ENCODE results near the gene BRCA2. TPM values are rescaled to one million over a fixed set of nuclear protein-coding genes. Genes with fewer than 3 reads are reported as not detected.

The BRCA2 gene
- total RNA-seq, 5 donors from 2014 or later (not counting 1 experiment from before 2014, with no cell fraction given), result 2.2 to 4.7 (median 3.1) TPM

DNA sequence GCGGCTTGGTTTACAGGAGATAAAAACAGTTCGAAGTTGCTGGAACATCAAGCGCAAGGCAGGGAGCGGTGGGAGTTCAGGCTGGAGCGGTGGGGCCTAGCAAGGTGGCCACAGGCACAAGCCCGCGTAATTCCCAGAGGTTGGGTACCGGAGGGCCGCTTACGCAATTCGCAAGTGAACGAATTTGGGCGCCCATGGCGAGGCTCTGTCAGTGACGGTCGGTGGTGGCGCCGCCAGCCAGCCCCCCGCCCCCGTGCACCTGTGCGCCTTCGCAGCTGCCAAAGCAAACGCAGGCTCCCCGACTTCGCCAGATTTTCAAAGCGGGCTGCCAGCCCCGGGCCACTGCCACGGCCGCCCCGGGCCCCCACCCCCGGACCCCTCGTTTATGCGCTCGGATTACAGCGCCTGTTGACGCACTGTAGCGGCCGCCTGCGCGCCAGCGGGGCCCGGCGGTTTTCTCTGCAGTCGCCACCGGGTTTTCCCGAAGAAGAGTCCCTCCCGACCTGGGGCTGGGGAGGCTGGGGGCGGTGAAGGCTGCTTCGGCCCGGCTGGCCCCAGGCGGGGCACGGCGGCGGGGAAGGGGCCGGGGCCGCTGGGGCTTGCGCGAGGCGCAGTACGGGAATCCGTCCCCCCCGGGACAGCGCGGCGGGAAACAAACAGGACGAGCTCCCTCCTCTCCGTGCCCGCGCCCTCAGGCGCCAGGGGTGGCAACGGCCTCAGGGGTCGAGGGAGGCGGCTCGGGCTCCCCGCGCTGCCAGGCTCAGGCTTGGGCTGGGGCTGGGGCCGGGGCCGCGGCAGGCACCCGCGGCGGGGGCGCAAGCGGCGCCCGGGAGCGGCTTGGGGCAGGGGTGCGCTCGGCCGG, 111.9 kb downstream of the BRCA2 start:
- Mint-ChIP-seq H3K36me3 (peaks cover 21% of the 10 kb centered on the region), H3K27ac (peak overlapping the region; percentile 94 to 96), H3K27me3 (no peaks in the 10 kb centered on the region), H3K9me3 (no peaks in the 10 kb centered on the region), H3K4me1 (peaks cover 44 to 49% (median 48%) of the 10 kb centered on the region in 3 donors), H3K4me3 (peak overlapping the region; percentile 88 to 99 (median 90))
- Histone ChIP-seq H3K27me3 (replicated peaks in 1 of 2; ENCODE audit: control insufficient read depth in 2 of 2, extremely low read depth in 1 of 2, insufficient read depth in 2 of 2, low read length in 1 of 2) (no peaks in the 10 kb centered on the region), H3K36me3 (ENCODE audit: control insufficient read depth in 2 of 2, extremely low read depth in 1 of 2, insufficient read depth in 1 of 2, low read length in 1 of 2) (peaks cover 0 to 3% of the 10 kb centered on the region in 2 donors), H3K4me3 (ENCODE audit: control insufficient read depth in 1 of 2, extremely low read depth in 1 of 2, low read length in 1 of 2) (peak overlapping the region; percentile 80 to 90), H3K9me3 (no peaks in the 10 kb centered on the region), H3K27ac (ENCODE audit: low read length) (peak overlapping the region; percentile 95), H3K4me1 (ENCODE audit: control insufficient read depth in 1 of 2, extremely low read depth in 1 of 2, insufficient read depth in 2 of 2, low read length in 2 of 2) (peaks cover 11 to 40% of the 10 kb centered on the region in 2 experiments)
- DNase-seq, result peak; percentile 28 to 77 (median 66)
- ChIA-PET CTCF (interaction anchor here in 1 of 2 donors (1.0 to 1.5 kb wide), 3 partner anchors 12 to 154 kb away, joined by 3 to 5 read pairs (median 4); no protein-coding TSS in a partner anchor), POLR2A (interaction anchor here (0.6 to 2.1 kb wide), 6 partner anchors 11 to 1116 kb away, joined by 3 to 7 read pairs (median 4); partner anchors contain the start of genes BRCA2 (in 1 of the 2), PDS5B (in 1 of the 2) and ZAR1L (in 1 of the 2))
- WGBS (ENCODE audit: insufficient coverage), result under 1% methylated on average over 89 of the region's 90 CpGs
- ATAC-seq (replicated peaks in 1 of 4), result peak; percentile 47 to 54 (median 50)

DNA sequence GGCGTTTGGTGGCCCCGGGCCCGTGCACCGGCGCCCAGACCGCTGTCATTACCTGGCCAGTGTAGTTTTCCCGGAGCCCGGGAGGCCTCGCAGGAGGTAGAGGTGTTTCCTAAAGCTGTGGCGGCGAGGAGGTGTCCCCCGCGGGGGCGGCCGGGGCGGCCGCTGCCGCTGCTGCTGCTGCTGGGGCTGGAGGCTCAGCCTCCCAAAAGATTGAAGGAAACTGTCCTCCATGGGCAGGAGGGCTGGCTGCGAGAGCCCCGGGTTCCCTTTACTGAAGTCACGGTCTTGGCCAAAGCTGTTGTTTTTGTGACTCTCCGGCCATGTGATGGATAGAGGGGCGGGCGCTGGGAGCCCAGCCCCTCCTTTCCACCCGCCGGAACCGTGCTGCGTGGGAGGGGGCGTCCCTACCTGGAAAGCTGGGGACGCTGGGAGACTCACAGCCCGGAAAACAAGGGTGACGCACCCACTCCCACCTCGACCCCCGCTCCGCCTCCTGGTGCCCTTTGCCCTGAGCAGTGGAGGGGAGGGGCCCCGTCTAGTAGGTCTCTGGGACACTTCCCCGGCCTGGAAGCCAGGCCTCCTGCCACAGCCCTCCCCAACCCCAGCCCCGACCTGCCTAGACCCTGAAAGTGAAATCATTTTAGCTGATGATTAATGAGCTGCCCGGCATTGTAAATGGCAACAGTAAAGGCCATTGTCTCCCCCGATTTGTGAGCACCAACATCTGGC, 112.7 kb downstream of the BRCA2 start, which contains the start of gene N4BP2L1:
N4BP2L1 (minus strand) TSS at position 279 of the 729 bp plus-strand sequence; CDS start at position 231, 48 bp downstream.
- no peaks in the 10 kb centered on the region for H3K36me3 ChIP-seq (ENCODE audit: control insufficient read depth in 2 of 2, extremely low read depth in 1 of 2, insufficient read depth in 1 of 2, low read length in 1 of 2)
- Mint-ChIP-seq H3K27ac (peak within 1 kb of the TSS; percentile 96), H3K27me3 (no peaks in the 10 kb centered on the region), H3K9me3 (no peaks in the 10 kb centered on the region), H3K36me3 (peaks cover 20% of the 10 kb centered on the region), H3K4me3 (peak within 1 kb of the TSS; percentile 88 to 99 (median 92)), H3K4me1 (peaks cover 39 to 42% (median 41%) of the 10 kb centered on the region in 3 donors)
- DNase-seq (peak; percentile 45 to 87 (median 80)), ATAC-seq (replicated peaks in 1 of 4) (peak; percentile 60 to 77 (median 62))
- no peaks in the 10 kb centered on the region for H3K9me3 ChIP-seq
- H3K27me3 ChIP-seq (replicated peaks in 1 of 2; ENCODE audit: control insufficient read depth in 2 of 2, extremely low read depth in 1 of 2, insufficient read depth in 2 of 2, low read length in 1 of 2), result no peaks in the 10 kb centered on the region
- H3K27ac ChIP-seq (ENCODE audit: low read length), result peak within 1 kb of the TSS; percentile 95
- peaks cover 11 to 40% of the 10 kb centered on the region in 2 experiments for H3K4me1 ChIP-seq (ENCODE audit: control insufficient read depth in 1 of 2, extremely low read depth in 1 of 2, insufficient read depth in 2 of 2, low read length in 2 of 2)
- ChIA-PET POLR2A (interaction anchor here (0.6 to 2.1 kb wide), 14 partner anchors 11 to 1284 kb away, joined by 3 to 7 read pairs (median 4); partner anchors contain the start of genes BRCA2 (in 2 of the 2), N4BP2L2 (in 2 of the 2), ZAR1L (in 2 of the 2) and PDS5B (in 1 of the 2)), CTCF (interaction anchor here (0.6 to 1.5 kb wide), 6 partner anchors 13 to 153 kb away, joined by 3 to 6 read pairs (median 4); no protein-coding TSS in a partner anchor)
- under 1% methylated on average over 22 of the region's 40 CpGs for WGBS (ENCODE audit: insufficient coverage)
- H3K4me3 ChIP-seq (ENCODE audit: control insufficient read depth in 1 of 2, extremely low read depth in 1 of 2, low read length in 1 of 2), result peak within 1 kb of the TSS; percentile 80 to 90

GRCh38 chr13:32428581-32429432, 113.5 kb downstream of the BRCA2 start:
- ChIA-PET POLR2A (interaction anchor here (0.6 to 2.1 kb wide), 11 partner anchors 10 to 1285 kb away, joined by 3 to 7 read pairs (median 4); partner anchors contain the start of genes N4BP2L2 (in 2 of the 2), BRCA2 (in 1 of the 2) and ZAR1L (in 1 of the 2)), CTCF (interaction anchor here (0.6 to 1.5 kb wide), 6 partner anchors 14 to 152 kb away, joined by 3 to 6 read pairs (median 4); no protein-coding TSS in a partner anchor)
- ATAC-seq (replicated peaks in 1 of 4), result no peak
- Mint-ChIP-seq H3K36me3 (peaks cover 15% of the 10 kb centered on the region), H3K4me3 (peak overlapping the region; percentile 84 to 99 (median 92)), H3K4me1 (peaks cover 33 to 35% (median 34%) of the 10 kb centered on the region in 3 donors), H3K9me3 (no peaks in the 10 kb centered on the region), H3K27me3 (no peaks in the 10 kb centered on the region), H3K27ac (peak overlapping the region; percentile 92 to 96)
- H3K4me1 ChIP-seq (ENCODE audit: control insufficient read depth in 1 of 2, extremely low read depth in 1 of 2, insufficient read depth in 2 of 2, low read length in 2 of 2), result peaks cover 10 to 39% of the 10 kb centered on the region in 2 experiments
- peak overlapping the region; percentile 33 to 80 for H3K4me3 ChIP-seq (ENCODE audit: control insufficient read depth in 1 of 2, extremely low read depth in 1 of 2, low read length in 1 of 2)
- H3K36me3 ChIP-seq (ENCODE audit: control insufficient read depth in 2 of 2, extremely low read depth in 1 of 2, insufficient read depth in 1 of 2, low read length in 1 of 2), result no peaks in the 10 kb centered on the region
- no peaks in the 10 kb centered on the region for H3K9me3 ChIP-seq
- H3K27ac ChIP-seq (ENCODE audit: low read length), result peak overlapping the region; percentile 95
- 36% methylated on average over 4 of the region's 9 CpGs for WGBS (ENCODE audit: insufficient coverage)
- H3K27me3 ChIP-seq (replicated peaks in 1 of 2; ENCODE audit: control insufficient read depth in 2 of 2, extremely low read depth in 1 of 2, insufficient read depth in 2 of 2, low read length in 1 of 2), result no peaks in the 10 kb centered on the region
- DNase-seq, result peak in 2 of 35 experiments; percentile 11 to 24

DNA sequence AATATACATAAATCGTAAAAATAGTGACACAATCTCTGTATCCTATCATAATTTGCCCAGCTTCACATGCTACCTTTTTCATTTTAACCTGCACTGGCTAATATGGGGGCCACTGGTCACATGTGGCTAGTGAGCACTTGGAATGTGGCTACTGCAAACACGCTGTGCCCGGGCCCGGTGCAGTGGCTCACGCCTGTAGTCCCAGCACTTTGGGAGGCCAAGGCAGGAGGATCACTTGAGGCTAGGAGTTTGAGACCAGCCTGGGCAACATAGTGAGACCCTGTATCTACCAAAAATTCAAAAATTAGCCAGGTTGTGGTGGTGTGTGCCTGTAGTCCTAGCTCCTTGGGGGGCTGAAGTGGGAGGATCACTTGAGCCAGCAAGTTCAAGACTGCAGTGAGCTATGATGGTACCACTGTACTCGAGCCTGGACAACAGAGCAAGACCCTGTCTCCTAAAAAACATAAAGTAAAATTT, 114.2 kb downstream of the BRCA2 start:
- ATAC-seq (replicated peaks in 1 of 4) (no peak), DNase-seq (no peak)
- Histone ChIP-seq H3K27ac (ENCODE audit: low read length) (peak overlapping the region; percentile 95), H3K4me3 (ENCODE audit: control insufficient read depth in 1 of 2, extremely low read depth in 1 of 2, low read length in 1 of 2) (no peak overlapping the region), H3K9me3 (no peaks in the 10 kb centered on the region), H3K36me3 (ENCODE audit: control insufficient read depth in 2 of 2, extremely low read depth in 1 of 2, insufficient read depth in 1 of 2, low read length in 1 of 2) (no peaks in the 10 kb centered on the region), H3K27me3 (replicated peaks in 1 of 2; ENCODE audit: control insufficient read depth in 2 of 2, extremely low read depth in 1 of 2, insufficient read depth in 2 of 2, low read length in 1 of 2) (no peaks in the 10 kb centered on the region), H3K4me1 (ENCODE audit: control insufficient read depth in 1 of 2, extremely low read depth in 1 of 2, insufficient read depth in 2 of 2, low read length in 2 of 2) (peaks cover 9 to 32% of the 10 kb centered on the region in 2 experiments)
- 100% methylated on average over 4 of the region's 6 CpGs for whole genome bisulfite sequencing (ENCODE audit: insufficient coverage)
- H3K27ac Mint-ChIP-seq, result peak overlapping the region; percentile 92 to 96
- ChIA-PET POLR2A (interaction anchor here in 1 of 2 donors (1.2 kb wide), 1 partner anchor 34 kb away, joined by 3 read pairs; no protein-coding TSS in a partner anchor), CTCF (interaction anchor here in 1 of 2 donors (1.4 kb wide), 1 partner anchor 21 kb away, joined by 6 read pairs; no protein-coding TSS in a partner anchor)
- H3K4me1 Mint-ChIP-seq, result peaks cover 27 to 28% (median 27%) of the 10 kb centered on the region in 3 donors
- H3K4me3 Mint-ChIP-seq, result peak overlapping the region in 1 of 3 donors; percentile 99
- H3K36me3 Mint-ChIP-seq, result peaks cover 10% of the 10 kb centered on the region
- no peaks in the 10 kb centered on the region for H3K27me3 Mint-ChIP-seq
- H3K9me3 Mint-ChIP-seq, result no peaks in the 10 kb centered on the region

- peak overlapping the region; percentile 4 to 26 for H3K27ac Mint-ChIP-seq
- H3K9me3 Mint-ChIP-seq, result no peaks in the 10 kb centered on the region
- no peak overlapping the region for H3K27ac ChIP-seq (ENCODE audit: low read length)
These were observed 114.9 kb downstream of the BRCA2 start for GRCh38 chr13:32430018-32430747.

More at GRCh38 chr13:32430018-32430747, 114.9 kb downstream of the BRCA2 start:
- ATAC-seq (replicated peaks in 1 of 4) (no peak), DNase-seq (no peak)
- Mint-ChIP-seq H3K27me3 (no peaks in the 10 kb centered on the region), H3K36me3 (peaks cover 7% of the 10 kb centered on the region), H3K4me1 (peaks cover 23 to 25% (median 24%) of the 10 kb centered on the region in 3 donors), H3K4me3 (peak overlapping the region in 1 of 3 donors; percentile 39)
- Histone ChIP-seq H3K4me1 (ENCODE audit: control insufficient read depth in 1 of 2, extremely low read depth in 1 of 2, insufficient read depth in 2 of 2, low read length in 2 of 2) (peaks cover 9 to 29% of the 10 kb centered on the region in 2 experiments), H3K36me3 (ENCODE audit: control insufficient read depth in 2 of 2, extremely low read depth in 1 of 2, insufficient read depth in 1 of 2, low read length in 1 of 2) (peaks cover 0 to 2% of the 10 kb centered on the region in 2 donors), H3K27me3 (replicated peaks in 1 of 2; ENCODE audit: control insufficient read depth in 2 of 2, extremely low read depth in 1 of 2, insufficient read depth in 2 of 2, low read length in 1 of 2) (no peaks in the 10 kb centered on the region), H3K4me3 (ENCODE audit: control insufficient read depth in 1 of 2, extremely low read depth in 1 of 2, low read length in 1 of 2) (no peak overlapping the region), H3K9me3 (no peaks in the 10 kb centered on the region)
- ChIA-PET CTCF (no interaction called here), POLR2A (no interaction called here)
- WGBS (ENCODE audit: insufficient coverage), result 100% methylated on average over 1 of the region's 6 CpGs

All from T-cell (primary cell).